Mucosa of descending colon (tissue), 3 donors: ENCODE results near the gene AXIN2. TPM values are rescaled to one million over a fixed set of nuclear protein-coding genes. Genes with fewer than 3 reads are reported as not detected.

Experiments used
- ATAC-seq: fragments of 200-7000 bp; cut with Tn5 transposase; one replicate; pipeline ENCODE4 v1.9.1; 2020; ENCODE audit warnings: mild to moderate bottlenecking, moderate library complexity
- DNase-seq, 3 donors: peaks; one replicate each; pipeline ENCODE4 v3.0.0-alpha.2; 2020
- H3K36me3 ChIP-seq: fragments of 200-600 bp; one replicate; pipeline ENCODE4 v1.8.0; 2021; ENCODE audit warnings: low read depth, mild to moderate bottlenecking
- H3K4me1 ChIP-seq: fragments of 200-600 bp; one replicate; pipeline ENCODE4 v1.8.0; 2021; ENCODE audit warnings: low read depth, mild to moderate bottlenecking
- H3K4me3 ChIP-seq: fragments of 200-600 bp; one replicate; pipeline ENCODE4 v1.8.0; 2021; ENCODE audit warnings: mild to moderate bottlenecking
- H3K9me3 ChIP-seq: fragments of 200-600 bp; one replicate; pipeline ENCODE4 v1.8.0; 2021; ENCODE audit warnings: mild to moderate bottlenecking
- CTCF ChIP-seq: fragments of 200-600 bp; IDR thresholded peaks from one replicate; pipeline ENCODE4 v1.8.0; 2022; ENCODE audit warnings: antibody characterized with exemption, mild to moderate bottlenecking
- intact Hi-C, 2 donors: fragments of 100-400 bp; cut with DNase I in 1 of 2; cut with micrococcal nuclease in 1 of 2; formaldehyde crosslinking; loops; one replicate each; pipeline versions ENCODE4 v1.11.0 to v1.11.1; 2022; cut with DNase I, micrococcal nuclease
- total RNA-seq, 3 donors: library from RNA; stranded (reverse); fragmentation: NEBNext Ultra II Directional in 2 of 3; extraction: Animal tissue kit (Norgen Biotek cat#: 25700) in 2 of 3; gene quantifications; one replicate each; pipeline versions ENCODE4 v1.2.1 to v1.2.4, GENCODE V29; 2021 to 2023
- donor health status: DM: no; HTN: no; CAD: no; lungs with moderate emphysema.
- donor health status: DM: no; HTN: no; CAD: no.
- donor health status: DM: no; HTN: yes; CAD: no.

AXIN2 gene
- total RNA-seq, 3 donors from 2014 or later: 27.6 to 63.3 (median 39.3) TPM

- H3K4me3 ChIP-seq: no peak overlapping the region
- TF ChIP-seq CTCF: no peak
- no peak for DNase-seq
- ATAC-seq: no peak
- no peaks in the 10 kb centered on the region for H3K4me1 ChIP-seq
- H3K36me3 ChIP-seq: no peaks in the 10 kb centered on the region
- intact Hi-C loops: no loop called here
- no peaks in the 10 kb centered on the region for H3K9me3 ChIP-seq
Measured at GRCh38 chr17:65522751-65523404, 38.6 kb downstream of the AXIN2 start.

- no peaks in the 10 kb centered on the region for H3K36me3 ChIP-seq
- no peak overlapping the region for H3K4me3 ChIP-seq
- no peak for TF ChIP-seq CTCF
- intact Hi-C loops: no loop called here
- ATAC-seq: no peak
- DNase-seq: no peak
- no peaks in the 10 kb centered on the region for H3K9me3 ChIP-seq
- H3K4me1 ChIP-seq: peaks cover 11% of the 10 kb centered on the region
Measured at GRCh38 chr17:65519462-65519861, 42.0 kb downstream of the AXIN2 start.

GRCh38 chr17:65518256-65518655 is 43.2 kb downstream of the AXIN2 start:
- no peak for TF ChIP-seq CTCF
- intact Hi-C loops: no loop called here

GRCh38 chr17:65515959-65516948 is 45.2 kb downstream of the AXIN2 start:
- Histone ChIP-seq H3K36me3 (no peaks in the 10 kb centered on the region), H3K9me3 (no peaks in the 10 kb centered on the region), H3K4me3 (no peak overlapping the region), H3K4me1 (peaks cover 11% of the 10 kb centered on the region)
- ATAC-seq: peak; percentile 66
- DNase-seq: no peak
- intact Hi-C loops: no loop called here
- no peak for TF ChIP-seq CTCF

More at GRCh38 chr17:65518256-65518655, 43.2 kb downstream of the AXIN2 start:
- H3K4me3 ChIP-seq: no peak overlapping the region
- no peaks in the 10 kb centered on the region for H3K9me3 ChIP-seq
- no peaks in the 10 kb centered on the region for H3K36me3 ChIP-seq
- no peak for ATAC-seq
- H3K4me1 ChIP-seq: peaks cover 11% of the 10 kb centered on the region
- DNase-seq: no peak

GRCh38 chr17:65515512-65515911 is 45.9 kb downstream of the AXIN2 start:
- TF ChIP-seq CTCF: no peak
- DNase-seq: peak in 1 of 3 donors; percentile 44
- Histone ChIP-seq H3K4me3 (no peak overlapping the region), H3K4me1 (peaks cover 11% of the 10 kb centered on the region), H3K36me3 (no peaks in the 10 kb centered on the region), H3K9me3 (no peaks in the 10 kb centered on the region)
- intact Hi-C loops: no loop called here
- peak; percentile 73 for ATAC-seq
